ENCODE results near the gene TBL2. TPM values are rescaled to one million over a fixed set of nuclear protein-coding genes. Genes with fewer than 3 reads are reported as not detected.

TBL2 gene
- polyA plus RNA-seq (2012; ENCODE audit: insufficient read length, low read depth) = 51.6 TPM

GRCh38 chr7:73578342-73579128 lies at the start of gene TBL2:
Gene TBL2 (minus strand): TSS chr7:73578579. CDS start chr7:73578549, 30 bp downstream.
- TF ChIP-seq POLR2AphosphoS5 (IDR thresholded peaks at IDR 0.05; ENCODE audit: low read depth, low read length) (peak; percentile 97), FOXP2 (optimal IDR thresholded peaks at IDR 0.05; ENCODE audit: borderline replicate concordance, extremely low read depth, extremely low read length, insufficient read depth) (peak; percentile 6), TAF1 (IDR thresholded peaks at IDR 0.05; ENCODE audit: borderline replicate concordance, insufficient read depth, low read length) (peak; percentile 97), REST (IDR thresholded peaks at IDR 0.05; ENCODE audit: insufficient read depth in 1 of 2, low read depth in 2 of 2, low read length in 2 of 2) (peak in 1 of 2 experiments; percentile 69; a peak in 1 of 4 replicates), SIN3A (IDR thresholded peaks at IDR 0.05; ENCODE audit: borderline replicate concordance, insufficient read depth, low read length) (0 out of 2 replicates have a peak, but pooled peaks have one; percentile 15)

- TF ChIP-seq REST (IDR thresholded peaks at IDR 0.05; ENCODE audit: insufficient read depth in 1 of 2, low read depth in 2 of 2, low read length in 2 of 2) (no peak), POLR2AphosphoS5 (IDR thresholded peaks at IDR 0.05; ENCODE audit: low read depth, low read length) (no peak), FOXP2 (optimal IDR thresholded peaks at IDR 0.05; ENCODE audit: borderline replicate concordance, extremely low read depth, extremely low read length, insufficient read depth) (no peak)
Measured at GRCh38 chr7:73626814-73627213, 48.4 kb upstream of the TBL2 start.

GRCh38 chr7:73625276-73625675 lies 46.9 kb upstream of the TBL2 start:
- TF ChIP-seq POLR2AphosphoS5 (IDR thresholded peaks at IDR 0.05; ENCODE audit: low read depth, low read length) = no peak
- no peak for TF ChIP-seq SIN3A (IDR thresholded peaks at IDR 0.05; ENCODE audit: borderline replicate concordance, insufficient read depth, low read length)
- no peak for TF ChIP-seq REST (IDR thresholded peaks at IDR 0.05; ENCODE audit: insufficient read depth in 1 of 2, low read depth in 2 of 2, low read length in 2 of 2)
- TF ChIP-seq TAF1 (IDR thresholded peaks at IDR 0.05; ENCODE audit: borderline replicate concordance, insufficient read depth, low read length) = no peak
- no peak for TF ChIP-seq FOXP2 (optimal IDR thresholded peaks at IDR 0.05; ENCODE audit: borderline replicate concordance, extremely low read depth, extremely low read length, insufficient read depth)

- TF ChIP-seq POLR2AphosphoS5 (IDR thresholded peaks at IDR 0.05; ENCODE audit: low read depth, low read length) = no peak
- no peak for TF ChIP-seq TAF1 (IDR thresholded peaks at IDR 0.05; ENCODE audit: borderline replicate concordance, insufficient read depth, low read length)
- TF ChIP-seq SIN3A (IDR thresholded peaks at IDR 0.05; ENCODE audit: borderline replicate concordance, insufficient read depth, low read length) = no peak
- no peak for TF ChIP-seq REST (IDR thresholded peaks at IDR 0.05; ENCODE audit: insufficient read depth in 1 of 2, low read depth in 2 of 2, low read length in 2 of 2)
- TF ChIP-seq FOXP2 (optimal IDR thresholded peaks at IDR 0.05; ENCODE audit: borderline replicate concordance, extremely low read depth, extremely low read length, insufficient read depth) = no peak
Measured at GRCh38 chr7:73624669-73625001, 46.3 kb upstream of the TBL2 start.

Data from PFSK-1 (cell line).